ENCODE measurements around the gene LAMA2.

DNA sequence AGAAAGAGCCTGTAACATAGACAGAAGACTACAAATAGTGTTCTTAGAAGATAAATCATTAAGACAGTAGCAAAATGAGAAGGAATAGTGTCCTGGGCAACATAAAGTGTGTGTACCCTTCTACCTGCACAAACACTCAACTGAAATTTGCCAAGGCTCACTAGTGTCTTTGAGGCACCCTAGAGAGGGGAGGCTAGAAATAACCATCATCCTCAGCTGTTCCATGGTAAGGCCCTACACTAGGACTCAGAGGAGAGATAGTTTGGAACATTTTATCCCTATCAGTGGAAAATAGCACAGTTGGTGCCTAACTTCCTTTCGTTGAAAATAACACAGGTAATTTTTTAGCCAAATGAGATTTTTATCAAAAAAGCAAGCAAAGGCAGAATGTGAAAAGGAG is 230.7 kb downstream of the LAMA2 start:
- TF ChIP-seq CEBPB (IDR thresholded peaks at IDR 0.05; ENCODE audit: low read depth, low read length) (no peak), MAFK (IDR thresholded peaks at IDR 0.05; ENCODE audit: low read depth, low read length) (no peak), ASH2L (IDR thresholded peaks at IDR 0.05; ENCODE audit: low read length) (no peak)
- TF ChIP-seq, protein P1, sequence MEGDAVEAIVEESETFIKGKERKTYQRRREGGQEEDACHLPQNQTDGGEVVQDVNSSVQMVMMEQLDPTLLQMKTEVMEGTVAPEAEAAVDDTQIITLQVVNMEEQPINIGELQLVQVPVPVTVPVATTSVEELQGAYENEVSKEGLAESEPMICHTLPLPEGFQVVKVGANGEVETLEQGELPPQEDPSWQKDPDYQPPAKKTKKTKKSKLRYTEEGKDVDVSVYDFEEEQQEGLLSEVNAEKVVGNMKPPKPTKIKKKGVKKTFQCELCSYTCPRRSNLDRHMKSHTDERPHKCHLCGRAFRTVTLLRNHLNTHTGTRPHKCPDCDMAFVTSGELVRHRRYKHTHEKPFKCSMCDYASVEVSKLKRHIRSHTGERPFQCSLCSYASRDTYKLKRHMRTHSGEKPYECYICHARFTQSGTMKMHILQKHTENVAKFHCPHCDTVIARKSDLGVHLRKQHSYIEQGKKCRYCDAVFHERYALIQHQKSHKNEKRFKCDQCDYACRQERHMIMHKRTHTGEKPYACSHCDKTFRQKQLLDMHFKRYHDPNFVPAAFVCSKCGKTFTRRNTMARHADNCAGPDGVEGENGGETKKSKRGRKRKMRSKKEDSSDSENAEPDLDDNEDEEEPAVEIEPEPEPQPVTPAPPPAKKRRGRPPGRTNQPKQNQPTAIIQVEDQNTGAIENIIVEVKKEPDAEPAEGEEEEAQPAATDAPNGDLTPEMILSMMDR (IDR thresholded peaks at IDR 0.05; ENCODE audit: control extremely low read depth in 1 of 3, insufficient read depth in 1 of 3, low read depth in 1 of 3, low read length in 3 of 3): no peak
